ENCODE data around the gene TFE3. TPM values are rescaled to one million over a fixed set of nuclear protein-coding genes. Genes with fewer than 3 reads are reported as not detected.
A peak's percentile ranks its signal among the peaks of the same experiment; 100 is the strongest.

The TFE3 gene
- total RNA-seq, 1 donor from 2014 or later, result 141 TPM

DNA sequence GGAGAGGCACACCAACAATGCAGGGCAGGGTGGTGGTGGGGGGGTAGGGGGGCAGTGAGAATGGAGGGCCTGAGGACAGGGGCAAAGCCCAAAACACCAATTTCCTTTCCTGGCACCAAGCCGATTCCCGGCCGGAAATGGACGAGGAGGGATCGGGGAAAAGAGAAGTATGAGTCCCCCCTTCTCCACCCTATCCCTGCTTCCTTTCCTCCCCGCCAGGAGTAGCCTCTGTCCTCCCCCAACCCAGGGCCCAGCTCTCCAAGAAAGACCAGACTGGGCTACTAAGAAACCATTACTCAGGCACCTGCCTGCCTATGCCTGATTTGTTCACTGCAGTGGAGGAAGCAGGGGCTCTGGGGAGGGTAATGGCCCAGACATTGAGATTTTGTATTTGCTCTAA lies 16.0 kb upstream of the TFE3 start:
- Histone ChIP-seq H3K4me1 (no peaks in the 10 kb centered on the region), H3K27ac (peak overlapping the region; percentile 45 to 49), H3K27me3 (no peaks in the 10 kb centered on the region), H3K36me3 (peaks cover 2 to 5% of the 10 kb centered on the region in 2 donors), H3K9me3 (no peaks in the 10 kb centered on the region), H3K4me3 (no peak overlapping the region)
- intact Hi-C loops (cut with DNase I), result no loop called here
- no peak for DNase-seq (ENCODE audit: low spot score in 2 of 2)
- TF ChIP-seq, protein P1, sequence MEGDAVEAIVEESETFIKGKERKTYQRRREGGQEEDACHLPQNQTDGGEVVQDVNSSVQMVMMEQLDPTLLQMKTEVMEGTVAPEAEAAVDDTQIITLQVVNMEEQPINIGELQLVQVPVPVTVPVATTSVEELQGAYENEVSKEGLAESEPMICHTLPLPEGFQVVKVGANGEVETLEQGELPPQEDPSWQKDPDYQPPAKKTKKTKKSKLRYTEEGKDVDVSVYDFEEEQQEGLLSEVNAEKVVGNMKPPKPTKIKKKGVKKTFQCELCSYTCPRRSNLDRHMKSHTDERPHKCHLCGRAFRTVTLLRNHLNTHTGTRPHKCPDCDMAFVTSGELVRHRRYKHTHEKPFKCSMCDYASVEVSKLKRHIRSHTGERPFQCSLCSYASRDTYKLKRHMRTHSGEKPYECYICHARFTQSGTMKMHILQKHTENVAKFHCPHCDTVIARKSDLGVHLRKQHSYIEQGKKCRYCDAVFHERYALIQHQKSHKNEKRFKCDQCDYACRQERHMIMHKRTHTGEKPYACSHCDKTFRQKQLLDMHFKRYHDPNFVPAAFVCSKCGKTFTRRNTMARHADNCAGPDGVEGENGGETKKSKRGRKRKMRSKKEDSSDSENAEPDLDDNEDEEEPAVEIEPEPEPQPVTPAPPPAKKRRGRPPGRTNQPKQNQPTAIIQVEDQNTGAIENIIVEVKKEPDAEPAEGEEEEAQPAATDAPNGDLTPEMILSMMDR (IDR thresholded peaks at IDR 0.05), result no peak

DNA sequence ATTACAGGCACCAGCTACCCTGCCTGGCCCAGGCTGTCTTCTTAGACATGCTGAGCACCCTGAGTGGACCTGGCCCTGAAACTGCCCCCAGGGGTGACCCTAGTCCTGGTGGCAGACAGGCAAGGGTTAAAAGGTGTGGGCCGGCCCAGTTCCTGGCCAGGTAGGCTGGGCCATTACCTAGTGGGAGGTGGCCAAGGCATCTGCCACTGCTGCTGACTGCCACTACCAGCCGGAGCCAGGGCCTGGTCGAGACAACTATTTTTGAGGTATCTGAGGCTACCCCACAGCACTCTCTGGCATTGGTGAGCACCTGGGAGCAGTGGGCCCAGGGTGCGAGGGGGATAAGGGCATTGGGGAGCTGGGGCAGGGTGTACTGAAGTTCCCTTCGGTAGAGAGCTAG lies 15.6 kb upstream of the TFE3 start, which contains the start of gene CCDC120:
TSS of gene CCDC120 (plus strand) at position 206 of the 400 bp plus-strand sequence. CDS start 3,043 bp downstream, outside the sequence.
- no peak within 1 kb of the TSS for H3K4me3 ChIP-seq
- no peaks in the 10 kb centered on the region for H3K27me3 ChIP-seq
- TF ChIP-seq, protein P1 (IDR thresholded peaks at IDR 0.05), result no peak
- H3K27ac ChIP-seq, result peak within 1 kb of the TSS; percentile 45 to 49
- no peak for DNase-seq (ENCODE audit: low spot score in 2 of 2)
- no peaks in the 10 kb centered on the region for H3K4me1 ChIP-seq
- H3K9me3 ChIP-seq, result no peaks in the 10 kb centered on the region
- H3K36me3 ChIP-seq, result peaks cover 2 to 4% of the 10 kb centered on the region in 2 donors
- intact Hi-C loops (cut with DNase I), result no loop called here

DNA sequence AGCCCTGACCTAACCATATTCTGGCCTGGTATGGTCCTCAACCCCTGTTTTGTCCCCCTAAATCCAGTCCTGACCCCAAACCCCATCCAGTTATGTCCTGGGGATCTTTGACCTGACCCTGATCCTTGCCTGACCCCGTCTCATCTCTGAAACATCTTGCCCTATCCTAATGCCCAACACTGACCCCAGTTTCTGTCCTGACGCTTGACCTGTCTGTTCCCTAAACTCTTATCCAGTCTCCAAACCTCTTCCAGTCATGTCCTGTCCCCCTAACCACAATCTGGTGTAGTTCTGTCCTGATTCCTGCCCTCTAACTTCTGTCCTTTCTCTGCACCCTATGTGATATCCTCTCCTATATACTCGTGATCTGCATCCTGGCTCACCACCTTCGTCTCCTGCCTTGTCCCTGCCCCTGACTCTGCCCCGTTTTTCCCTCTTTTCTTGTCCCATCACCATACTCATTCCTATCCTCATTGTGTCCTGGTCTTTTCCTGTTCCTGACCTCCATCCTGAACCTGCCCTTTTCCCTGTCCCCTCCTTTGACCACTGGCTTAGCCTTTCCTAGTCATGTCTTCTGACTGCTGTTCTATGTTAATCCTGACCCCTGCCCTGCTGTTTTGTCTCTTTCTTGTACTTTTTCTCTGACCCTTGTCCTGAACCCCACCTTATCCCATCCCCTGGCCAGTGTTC lies 11.1 kb upstream of the TFE3 start:
- Histone ChIP-seq H3K4me1 (no peaks in the 10 kb centered on the region), H3K27me3 (no peaks in the 10 kb centered on the region)
- TF ChIP-seq, protein P1 (IDR thresholded peaks at IDR 0.05), result no peak

DNA sequence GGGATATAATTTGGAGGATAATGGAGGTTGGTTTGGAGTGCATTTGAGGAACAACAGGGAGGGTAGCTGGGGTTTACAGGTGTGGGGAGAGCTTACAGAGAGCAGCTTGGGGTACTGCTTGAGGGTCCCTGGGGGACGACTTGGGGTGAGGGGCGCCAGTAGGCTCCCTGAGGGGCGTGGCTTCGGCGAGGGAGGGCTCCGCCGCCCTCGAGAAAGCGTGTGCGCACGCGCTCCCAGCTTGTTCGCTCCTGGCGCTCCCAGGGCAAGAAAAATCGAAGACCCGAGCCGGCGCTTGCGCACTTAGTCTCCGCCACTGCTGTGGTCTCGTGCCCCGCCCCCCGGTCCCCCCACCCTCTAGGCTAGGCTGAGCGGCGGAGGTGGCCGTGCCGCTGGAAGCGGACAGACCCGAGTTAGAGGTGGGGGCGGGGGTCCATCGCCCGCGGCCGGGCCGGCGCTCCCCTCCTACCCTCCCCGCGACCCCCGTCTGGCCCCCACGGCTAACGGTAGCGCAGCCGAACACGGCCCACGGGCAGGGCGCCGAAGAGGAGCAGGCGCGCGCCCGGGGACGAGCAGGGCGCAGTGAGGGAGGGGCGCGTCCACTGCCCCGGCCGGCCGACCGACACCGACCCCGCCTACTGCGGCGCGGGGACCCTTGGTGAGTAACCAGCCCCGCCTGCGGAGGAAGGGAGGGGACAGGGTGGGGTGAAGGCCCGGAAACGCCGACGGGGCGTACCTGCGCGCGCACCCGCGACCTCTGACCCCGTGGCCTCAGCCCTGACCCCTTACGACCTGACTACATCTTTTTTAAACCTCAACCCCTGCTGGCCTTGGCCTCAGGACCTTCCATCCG lies 10.3 kb upstream of the TFE3 start:
- intact Hi-C loops (cut with DNase I), result loop anchor here (1.0 kb wide), 1 partner anchor 10 kb away; the partner anchor contains the start of gene TFE3
- Histone ChIP-seq H3K36me3 (no peaks in the 10 kb centered on the region), H3K27me3 (no peaks in the 10 kb centered on the region), H3K4me1 (no peaks in the 10 kb centered on the region), H3K4me3 (peak overlapping the region; percentile 68 to 72), H3K27ac (peak overlapping the region; percentile 90 to 93), H3K9me3 (no peaks in the 10 kb centered on the region)
- peak in 1 of 2 donors; percentile 80 for DNase-seq (ENCODE audit: low spot score in 2 of 2)
- TF ChIP-seq, protein P1 (IDR thresholded peaks at IDR 0.05), result no peak

More for the DNA sequence above, 11.1 kb upstream of the TFE3 start:
- H3K36me3 ChIP-seq, result no peaks in the 10 kb centered on the region
- H3K27ac ChIP-seq, result peak overlapping the region; percentile 90 to 93
- no peaks in the 10 kb centered on the region for H3K9me3 ChIP-seq
- peak overlapping the region; percentile 68 to 72 for H3K4me3 ChIP-seq
- intact Hi-C loops (cut with DNase I), result no loop called here
- no peak for DNase-seq (ENCODE audit: low spot score in 2 of 2)

DNA sequence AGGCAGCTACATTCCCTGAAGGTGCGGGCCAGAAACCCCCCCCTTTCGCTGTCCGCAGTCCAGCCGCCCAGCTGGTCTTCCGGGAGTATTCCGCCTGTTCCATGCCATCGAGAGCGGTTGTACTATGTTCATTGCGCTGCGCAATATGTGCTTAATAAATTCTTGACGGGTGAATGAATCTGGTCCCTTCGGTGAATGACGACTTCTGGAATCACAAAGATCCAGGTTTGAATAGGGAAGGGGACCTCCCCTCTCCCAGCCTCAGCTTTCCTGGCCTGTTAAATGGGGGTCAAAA lies 777 bp upstream of the TFE3 start:
- Histone ChIP-seq H3K9me3 (no peaks in the 10 kb centered on the region), H3K4me1 (peaks cover 0 to 3% of the 10 kb centered on the region in 2 donors), H3K27me3 (no peaks in the 10 kb centered on the region), H3K4me3 (peak overlapping the region in 1 of 2 donors; percentile 44), H3K36me3 (peaks cover 4 to 5% of the 10 kb centered on the region in 2 donors), H3K27ac (peak overlapping the region; percentile 66 to 76)
- DNase-seq (ENCODE audit: low spot score in 2 of 2), result no peak
- TF ChIP-seq, protein P1 (IDR thresholded peaks at IDR 0.05), result no peak
- intact Hi-C loops (cut with DNase I), result loop anchor here (1.0 to 5.0 kb wide), 9 partner anchors 9 to 242 kb away; partner anchors contain the start of genes GRIPAP1, HDAC6, PIM2 and PQBP1
